Heart left ventricle (tissue), 16 donors: ENCODE measurements around the gene UNC50. TPM values are rescaled to one million over a fixed set of nuclear protein-coding genes. Genes with fewer than 3 reads are reported as not detected.

Source experiments
- ATAC-seq, 4 donors: fragments of 200-7000 bp; cut with Tn5 transposase; one replicate each; pipeline ENCODE4 v1.9.1; 2020 to 2022; ENCODE audit warnings: moderate library complexity in 4 of 4, mild to moderate bottlenecking in 3 of 4, moderate number of reproducible peaks in 1 of 4
- DNase-seq, 5 donors: peaks; one replicate each; pipeline ENCODE4 v3.0.0-alpha.2; 2020
- H3K27ac ChIP-seq, 12 donors: fragments of 200-600 bp; sonication (generic) in 4 of 12; one replicate each; pipeline versions ENCODE4 v1.5.0 to v1.8.0; 2016 to 2022; ENCODE audit warnings: mild to moderate bottlenecking in 2 of 12
- H3K27me3 ChIP-seq, 9 donors: fragments of 200-600 bp; sonication (generic) in 2 of 9; one replicate each; pipeline versions ENCODE4 v1.5.1 to v1.8.0; 2016 to 2022; ENCODE audit warnings: mild to moderate bottlenecking in 3 of 9
- H3K36me3 ChIP-seq, 9 donors: fragments of 200-600 bp; sonication (generic) in 2 of 9; one replicate each; pipeline versions ENCODE4 v1.5.0 to v1.8.0; 2018 to 2022; ENCODE audit warnings: mild to moderate bottlenecking in 2 of 9
- H3K4me1 ChIP-seq, 12 donors: fragments of 200-600 bp; sonication (generic) in 4 of 12; one replicate each; pipeline versions ENCODE4 v1.5.0 to v1.8.0; 2016 to 2022; ENCODE audit warnings: mild to moderate bottlenecking in 3 of 12
- H3K4me3 ChIP-seq, 12 donors: fragments of 200-600 bp; sonication (generic) in 4 of 12; one replicate each; pipeline versions ENCODE4 v1.5.0 to v1.8.0; 2017 to 2022; ENCODE audit warnings: mild to moderate bottlenecking in 9 of 12, moderate library complexity in 4 of 12
- H3K9me3 ChIP-seq, 12 donors: fragments of 200-600 bp; sonication (generic) in 4 of 12; one replicate each; pipeline versions ENCODE4 v1.5.0 to v1.8.0; 2016 to 2022; ENCODE audit warnings: mild to moderate bottlenecking in 1 of 12
- CTCF ChIP-seq, 12 donors: fragments of 200-600 bp; sonication (generic) in 4 of 12; IDR thresholded peaks; one replicate each; pipeline versions ENCODE4 v1.5.0 to v1.8.0; 2018 to 2022; ENCODE audit warnings: antibody characterized with exemption in 12 of 12, mild to moderate bottlenecking in 5 of 12
- POLR2A ChIP-seq, 2 donors: fragments of 450-650 bp; IDR thresholded peaks; one replicate each; pipeline ENCODE4 v1.6.1; 2017; ENCODE audit warnings: antibody characterized with exemption in 2 of 2, mild to moderate bottlenecking in 2 of 2, moderate library complexity in 2 of 2
- WGBS, 4 donors: extraction: QIAGEN DNeasy Blood & Tissue Kit in 2 of 4; methylation state at CpG; one replicate each; pipeline versions ENCODE4 v1.1.5 to v1.1.7; 2013 to 2018; 5-methylcytosine and 5-hydroxymethylcytosine counted together
- intact Hi-C, 10 donors: fragments of 100-400 bp; cut with DNase I; formaldehyde crosslinking; loops; one replicate each; pipeline versions ENCODE4 v1.11.1 to v1.14.2; 2022
- polyA plus RNA-seq, 2 donors: library from polyadenylated mRNA; stranded (reverse); fragments of 200-250 nt; gene quantifications; one replicate each; pipeline ENCODE4 v1.2.3, GENCODE V29; 2013
- total RNA-seq, 9 donors: library from RNA; depleted of rRNA in 2 of 9; stranded (reverse); fragments of >200 nt in 2 of 9; fragmentation: NEBNext Ultra II Directional in 3 of 9; extraction: Animal tissue kit (Norgen Biotek cat#: 25700) in 3 of 9; gene quantifications; one replicate each; pipeline versions ENCODE4 v1.1.0 to v1.2.4, GENCODE V29; 2016 to 2023
- donor health status: ischemic (EF 13 %, LVEDD 7.1; RV severe dilation, severe dysfunction).
- donor health status: healthy with polysubstance abuse.
- donor health status: DM: no; HTN: yes; CAD: no.
- donor health status: DM: no; HTN: no; CAD: no.
- donor health status: ischemic (EF 25% LVEDD 6.9; RV normal size, moderate dysfunction).
- donor health status: ischemic (EF 25% LVEDD 5.7; RV mildly dilated, moderate dysfunction).
- donor health status: healthy.
- donor health status: DM: yes; HTN: yes; CAD: no.
- donor health status: ischemic (EF 35%, LVEDD 5.7; RV mildly dilated, moderate dysfunction).
- donor health status: nonischemic (EF 11% LVEDD 7.7; RV severe dilation, severe dysfunction).
- donor health status: DM: yes; HTN: yes; CAD: no.
- donor health status: PGD.
- donor health status: ischemic (EF 29% LVEDD 5.4; RV normal size, mild dysfunction).
- donor health status: nonischemic (EF 23%, LVEDD 6.1; RV moderate dilation, normal function).

The UNC50 gene
- total and polyA plus RNA-seq, 11 donors: 22.3 to 37.0 (median 25.8) TPM

GRCh38 chr2:98615481-98615880 lies 7.1 kb downstream of the UNC50 start:
- peaks cover 0 to 100% (median 92%) of the 10 kb centered on the region in 9 donors for H3K36me3 ChIP-seq

GRCh38 chr2:98617149-98617548 lies 8.8 kb downstream of the UNC50 start:
- TF ChIP-seq CTCF (IDR thresholded peaks at IDR 0.05) (no peak), POLR2A (IDR thresholded peaks at IDR 0.05) (no peak)
- peaks cover 0 to under 1% (median 0%) of the 10 kb centered on the region in 12 donors for H3K4me1 ChIP-seq
- ATAC-seq: no peak
- peaks cover 0 to 100% (median 89%) of the 10 kb centered on the region in 9 donors for H3K36me3 ChIP-seq
- no peak overlapping the region for H3K4me3 ChIP-seq
- DNase-seq: no peak
- intact Hi-C loops: no loop called here
- H3K9me3 ChIP-seq: no peaks in the 10 kb centered on the region
- H3K27me3 ChIP-seq: no peaks in the 10 kb centered on the region
- H3K27ac ChIP-seq: no peak overlapping the region
- 40 to 53% (median 47%) methylated on average over 5 of the region's 5 CpGs for WGBS, 4 donors

More at GRCh38 chr2:98615481-98615880, 7.1 kb downstream of the UNC50 start:
- peaks cover 3 to 16% (median 11%) of the 10 kb centered on the region in 12 donors for H3K4me1 ChIP-seq
- no peaks in the 10 kb centered on the region for H3K9me3 ChIP-seq
- intact Hi-C loops: no loop called here
- no peak overlapping the region for H3K4me3 ChIP-seq
- no peak for DNase-seq
- H3K27me3 ChIP-seq: no peaks in the 10 kb centered on the region
- no peak for ATAC-seq
- H3K27ac ChIP-seq: no peak overlapping the region
- WGBS, 4 donors: 83 to 88% (median 85%) methylated on average over 5 of the region's 5 CpGs
- no peak for TF ChIP-seq POLR2A (IDR thresholded peaks at IDR 0.05)
- no peak for TF ChIP-seq CTCF (IDR thresholded peaks at IDR 0.05)

GRCh38 chr2:98623657-98624056 lies 15.3 kb downstream of the UNC50 start:
- Histone ChIP-seq H3K4me1 (peaks cover 0 to 8% (median 0%) of the 10 kb centered on the region in 12 donors), H3K9me3 (no peaks in the 10 kb centered on the region), H3K27me3 (no peaks in the 10 kb centered on the region), H3K27ac (no peak overlapping the region), H3K36me3 (peaks cover 0 to 67% (median 30%) of the 10 kb centered on the region in 9 donors), H3K4me3 (no peak overlapping the region)
- TF ChIP-seq CTCF (IDR thresholded peaks at IDR 0.05) (no peak), POLR2A (IDR thresholded peaks at IDR 0.05) (no peak)
- intact Hi-C loops: no loop called here
- DNase-seq (peak in 2 of 5 donors; percentile 49 to 74), ATAC-seq (peak; percentile 49 to 78 (median 68))
- 75 to 83% (median 79%) methylated on average over 5 of the region's 5 CpGs for WGBS, 4 donors

- ATAC-seq (no peak), DNase-seq (no peak)
- Histone ChIP-seq H3K4me3 (no peak overlapping the region), H3K9me3 (no peaks in the 10 kb centered on the region), H3K27me3 (no peaks in the 10 kb centered on the region), H3K4me1 (no peaks in the 10 kb centered on the region), H3K36me3 (peaks cover 0 to 93% (median 61%) of the 10 kb centered on the region in 9 donors), H3K27ac (no peak overlapping the region)
- TF ChIP-seq POLR2A (IDR thresholded peaks at IDR 0.05) (no peak), CTCF (IDR thresholded peaks at IDR 0.05) (no peak)
- WGBS, 4 donors: 89 to 94% (median 92%) methylated on average over 3 of the region's 3 CpGs
- intact Hi-C loops: no loop called here
Observed at GRCh38 chr2:98632351-98632750, 24.0 kb downstream of the UNC50 start.
